Liver (tissue), 10 donors: ENCODE data around the gene ZNF528. TPM values are rescaled to one million over a fixed set of nuclear protein-coding genes. Genes with fewer than 3 reads are reported as not detected.

ENCODE experiments used
- DNase-seq: peaks from one replicate; pipeline ENCODE4 v3.0.0-alpha.2; 2017; ENCODE audit warnings: low spot score
- H3K27ac ChIP-seq, 2 donors: one replicate each; pipeline ENCODE4 v1.7.0; 2013; ENCODE audit warnings: inconsistent platforms in 2 of 2, low read length in 2 of 2, control low read depth in 1 of 2, low read depth in 1 of 2, mild to moderate bottlenecking in 1 of 2
- H3K27me3 ChIP-seq, 4 donors: one replicate each; pipeline versions ENCODE4 v1.6.1 to v1.7.0; 2013; ENCODE audit warnings: low read length in 3 of 4, inconsistent platforms in 1 of 4, mild to moderate bottlenecking in 1 of 4, moderate library complexity in 1 of 4; ENCODE audit not compliant: control insufficient read depth in 4 of 4, insufficient read depth in 4 of 4
- H3K36me3 ChIP-seq, 4 donors: one replicate each; pipeline versions ENCODE4 v1.6.1 to v1.7.0; 2013; ENCODE audit warnings: low read length in 3 of 4, mild to moderate bottlenecking in 3 of 4, low read depth in 1 of 4, moderate library complexity in 1 of 4; ENCODE audit not compliant: control insufficient read depth in 4 of 4, insufficient read depth in 3 of 4
- H3K4me1 ChIP-seq, 4 donors: one replicate each; pipeline versions ENCODE4 v1.6.1 to v1.7.0; 2013; ENCODE audit warnings: low read length in 3 of 4, mild to moderate bottlenecking in 3 of 4, moderate library complexity in 1 of 4; ENCODE audit not compliant: control insufficient read depth in 4 of 4, insufficient read depth in 4 of 4
- H3K4me3 ChIP-seq, 3 donors: one replicate each; pipeline versions ENCODE4 v1.6.1 to v1.7.0; 2013; ENCODE audit warnings: low read length in 3 of 3, control low read depth in 1 of 3, low read depth in 1 of 3, mild to moderate bottlenecking in 1 of 3
- H3K9ac ChIP-seq, 2 donors: one replicate each; pipeline ENCODE4 v1.7.0; 2013; ENCODE audit warnings: low read length in 2 of 2, mild to moderate bottlenecking in 2 of 2, moderate library complexity in 2 of 2, control low read depth in 1 of 2, low read depth in 1 of 2
- H3K9me3 ChIP-seq, 4 donors: one replicate each; pipeline versions ENCODE4 v1.6.1 to v1.7.0; 2013; ENCODE audit warnings: low read length in 3 of 4; ENCODE audit not compliant: control insufficient read depth in 4 of 4
- GABPA ChIP-seq, 2 donors: IDR thresholded peaks in 1 of 2; conservative IDR thresholded peaks in 1 of 2; 2 replicates each; pipeline ENCODE4 v1.6.1; 2016; ENCODE audit warnings: antibody characterized with exemption in 2 of 2, mild to moderate bottlenecking in 1 of 2, moderate library complexity in 1 of 2
- HNF4A ChIP-seq, 2 donors: conservative IDR thresholded peaks; 2 replicates each; pipeline ENCODE4 v1.6.1; 2016; ENCODE audit warnings: antibody characterized with exemption in 2 of 2, mild to moderate bottlenecking in 2 of 2
- JUND ChIP-seq, 2 donors: IDR thresholded peaks; 2 replicates each; pipeline ENCODE4 v1.6.1; 2016; ENCODE audit warnings: antibody characterized with exemption in 2 of 2
- MAX ChIP-seq: IDR thresholded peaks from 2 replicates; pipeline ENCODE4 v1.6.1; 2016; ENCODE audit warnings: antibody characterized with exemption
- SP1 ChIP-seq: IDR thresholded peaks from 2 replicates; pipeline ENCODE4 v1.6.1; 2018; ENCODE audit warnings: antibody characterized with exemption, mild to moderate bottlenecking
- TAF1 ChIP-seq: conservative IDR thresholded peaks from 2 replicates; pipeline ENCODE4 v1.6.1; 2016; ENCODE audit warnings: antibody characterized with exemption, mild to moderate bottlenecking
- ZBTB33 ChIP-seq: IDR thresholded peaks from 2 replicates; pipeline ENCODE4 v1.6.1; 2016; ENCODE audit warnings: antibody characterized with exemption
- WGBS: extraction: QIAGEN DNeasy Blood & Tissue Kit; methylation state at CpG from one replicate; pipeline ENCODE4 v1.1.7; 2013; 5-methylcytosine and 5-hydroxymethylcytosine counted together
- polyA plus RNA-seq, 2 donors: library from polyadenylated mRNA; stranded (reverse) in 1 of 2; unstranded in 1 of 2; fragments of 200-250 nt in 1 of 2; fragments of >200 nt in 1 of 2; fragmentation: Nextera tagmentation in 1 of 2; extraction: Ambion mirVana in 1 of 2; gene quantifications; one replicate each; pipeline versions ENCODE4 v1.2.1 to v1.2.3, GENCODE V29; 2013 to 2015
- small RNA-seq: library from RNA; depleted of rRNA; stranded (forward); fragments of <200 nt; gene quantifications from one replicate; pipeline ENCODE3, GENCODE V24; 2014
- total RNA-seq, 2 donors: library from RNA; depleted of rRNA; stranded (reverse); fragments of >200 nt; gene quantifications; one replicate each; pipeline ENCODE4 v1.2.3, GENCODE V29; 2014
- donor health status: healthy.
- donor health status: healthy.
- donor health status: healthy.
- donor health status: healthy.
- donor health status: healthy.

Gene ZNF528
- total and polyA plus RNA-seq, 4 donors, result 0.82 to 5.5 (median 3.0) TPM

GRCh38 chr19:52453324-52454094 lies 55.9 kb downstream of the ZNF528 start, which contains the start of gene ZNF578:
Gene ZNF578, plus strand, starts transcription at chr19:52453553. Its CDS starts 48,293 bp downstream, at chr19:52501846.
- WGBS, result 7% methylated on average over 48 of the region's 48 CpGs
- Histone ChIP-seq H3K9ac (no peak within 1 kb of the TSS), H3K36me3 (peaks cover 0 to 11% (median 3%) of the 10 kb centered on the region in 4 donors), H3K27me3 (peaks cover 0 to 6% (median 1%) of the 10 kb centered on the region in 4 donors), H3K4me3 (peak within 1 kb of the TSS; percentile 45 to 63 (median 61)), H3K4me1 (peaks cover 0 to 3% (median 0%) of the 10 kb centered on the region in 4 donors), H3K9me3 (peaks cover 24 to 59% (median 50%) of the 10 kb centered on the region in 4 donors), H3K27ac (no peak within 1 kb of the TSS)
- TF ChIP-seq MAX (no peak), GABPA (IDR thresholded peaks at IDR 0.05 in 1 of 2, conservative IDR thresholded peaks at IDR 0.05 in 1 of 2) (peak; percentile 61 to 86)
- peak; percentile 58 for DNase-seq

GRCh38 chr19:52464798-52465470 lies 67.3 kb downstream of the ZNF528 start:
- Histone ChIP-seq H3K9ac (no peak overlapping the region), H3K36me3 (peaks cover 0 to 2% (median 0%) of the 10 kb centered on the region in 4 donors), H3K27ac (no peak overlapping the region), H3K27me3 (no peaks in the 10 kb centered on the region), H3K4me3 (peak overlapping the region in 1 of 3 donors; percentile 20), H3K9me3 (peaks cover 24 to 79% (median 54%) of the 10 kb centered on the region in 4 donors), H3K4me1 (no peaks in the 10 kb centered on the region)
- no peak for DNase-seq
- TF ChIP-seq HNF4A (conservative IDR thresholded peaks at IDR 0.05), result no peak
- no peak for TF ChIP-seq MAX
- no peak for TF ChIP-seq SP1
- no peak for TF ChIP-seq TAF1
- no peak for TF ChIP-seq ZBTB33
- no peak for TF ChIP-seq JUND (IDR thresholded peaks at IDR 0.05)
- 86% methylated on average over 14 of the region's 14 CpGs for WGBS

Small RNA genes within 50 kb of the gene (small RNA-seq; reads per million reads assigned to genes)
- not detected for gene AC010332.1

Other genes starting within 250 kb of the ZNF528 start
- gene ZNF836, start 226.2 kb upstream of the ZNF528 start, total RNA-seq, result 1 to 10 TPM; 1.9 to 3.1 TPM
- 1 to 10 TPM in 1 of 2 donors, under 1 TPM in 1; 0.85 to 1.7 TPM for gene ZNF836, start 226.2 kb upstream of the ZNF528 start, polyA plus RNA-seq
- gene PPP2R1A, start 207.8 kb upstream of the ZNF528 start, total RNA-seq, result 10 to 100 TPM; 33.6 to 58.1 TPM
- gene PPP2R1A, start 207.8 kb upstream of the ZNF528 start, polyA plus RNA-seq, result 10 to 100 TPM; 61.6 TPM
- 1 to 10 TPM; 4.0 to 4.9 TPM for gene ZNF766, start 128.3 kb upstream of the ZNF528 start, total RNA-seq
- 1 to 10 TPM; 1.6 to 3.5 TPM for gene ZNF766, start 128.3 kb upstream of the ZNF528 start, polyA plus RNA-seq
- 1 to 10 TPM; 3.4 to 3.5 TPM for gene ZNF480, start 100.7 kb upstream of the ZNF528 start, total RNA-seq
- 1 to 10 TPM; 1.8 to 7.3 TPM for gene ZNF480, start 100.7 kb upstream of the ZNF528 start, polyA plus RNA-seq
- under 1 TPM; 0.08 to 0.89 TPM for gene ZNF610, start 61.6 kb upstream of the ZNF528 start, total RNA-seq
- gene ZNF610, start 61.6 kb upstream of the ZNF528 start, polyA plus RNA-seq, result under 1 TPM; 0.21 to 0.25 TPM
- 1 to 10 TPM; 2.2 to 3.3 TPM for gene ZNF880, start 27.9 kb upstream of the ZNF528 start, total RNA-seq
- 1 to 10 TPM; 2.1 to 2.6 TPM for gene ZNF880, start 27.9 kb upstream of the ZNF528 start, polyA plus RNA-seq
- not detected for gene ZNF534, start 31.3 kb downstream of the ZNF528 start, total RNA-seq
- not detected for gene ZNF534, start 31.3 kb downstream of the ZNF528 start, polyA plus RNA-seq
- gene ZNF578, start 55.7 kb downstream of the ZNF528 start, total RNA-seq, result under 1 TPM; 0.25 to 0.56 TPM
- under 1 TPM in 1 of 2 donors, not detected in 1; 0.09 TPM for gene ZNF578, start 55.7 kb downstream of the ZNF528 start, polyA plus RNA-seq
- gene ZNF808, start 129.8 kb downstream of the ZNF528 start, total RNA-seq, result 1 to 10 TPM; 8.7 to 9.4 TPM
- gene ZNF808, start 129.8 kb downstream of the ZNF528 start, polyA plus RNA-seq, result 1 to 10 TPM in 1 of 2 donors, under 1 TPM in 1; 0.88 to 1.7 TPM
- 10 to 100 TPM in 1 of 2 donors, 1 to 10 TPM in 1; 4.9 to 12.8 TPM for gene ZNF701, start 172.4 kb downstream of the ZNF528 start, total RNA-seq
- gene ZNF701, start 172.4 kb downstream of the ZNF528 start, polyA plus RNA-seq, result 1 to 10 TPM in 1 of 2 donors, under 1 TPM in 1; 0.75 to 1.1 TPM
- 10 to 100 TPM in 1 of 2 donors, 1 to 10 TPM in 1; 8.2 to 19.8 TPM for gene ZNF83, start 240.5 kb downstream of the ZNF528 start, total RNA-seq
- 1 to 10 TPM; 2.7 to 3.6 TPM for gene ZNF83, start 240.5 kb downstream of the ZNF528 start, polyA plus RNA-seq